Dermis blood vessel endothelial cell (primary cell): ENCODE data around the gene TNS3. TPM values are rescaled to one million over a fixed set of nuclear protein-coding genes. Genes with fewer than 3 reads are reported as not detected.
"Not testable (repeated sequence)": the region's sequence is repeated elsewhere in the genome, so short reads cannot be mapped to it uniquely, and the experiment has no call there.

Source experiments
- DNase-seq: peaks from one replicate; pipeline ENCODE4 v3.0.0; 2010
- total RNA-seq: library from RNA; depleted of rRNA; stranded (reverse); fragments of >200 nt; gene quantifications from 2 replicates; pipeline ENCODE4 v1.2.3, GENCODE V29; 2014

TNS3 gene
- total RNA-seq, 1 donor from 2014 or later = 11.7 TPM

DNA sequence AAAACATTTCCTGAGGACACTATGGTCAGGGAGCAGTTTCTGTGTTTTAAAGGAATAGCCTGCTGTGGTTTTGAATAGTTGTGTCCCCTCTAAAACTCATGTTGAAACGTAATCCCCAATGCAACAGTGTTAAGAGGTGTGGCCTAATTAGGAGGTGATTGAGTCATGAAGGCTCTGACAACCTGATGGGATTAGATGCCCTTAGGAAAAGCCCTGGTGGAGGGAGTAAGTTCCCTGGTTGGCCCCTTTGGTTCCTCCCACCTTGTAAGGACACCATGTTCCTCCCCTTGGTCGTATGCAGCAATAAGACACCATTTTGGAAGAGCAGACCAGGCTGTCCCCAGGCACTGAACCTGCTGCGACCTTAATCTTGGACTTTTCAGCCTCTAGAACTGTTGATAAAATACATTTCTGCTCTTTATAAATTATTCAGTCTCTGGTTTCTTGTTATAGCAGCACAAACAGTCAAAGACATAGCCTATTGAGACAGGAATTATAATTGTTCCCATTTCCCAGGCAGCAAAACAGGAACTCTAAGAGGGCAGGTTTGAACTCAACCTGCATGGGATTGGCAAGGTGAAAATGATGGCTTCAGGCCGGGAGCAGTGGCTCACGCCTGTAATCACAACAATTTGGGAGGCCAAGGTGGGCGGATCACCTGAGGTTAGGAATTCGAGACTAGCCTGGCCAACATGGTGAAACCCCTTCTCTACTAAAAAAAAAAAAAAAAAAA lies 20.5 kb upstream of the TNS3 start:
- DNase-seq = no peak

DNA sequence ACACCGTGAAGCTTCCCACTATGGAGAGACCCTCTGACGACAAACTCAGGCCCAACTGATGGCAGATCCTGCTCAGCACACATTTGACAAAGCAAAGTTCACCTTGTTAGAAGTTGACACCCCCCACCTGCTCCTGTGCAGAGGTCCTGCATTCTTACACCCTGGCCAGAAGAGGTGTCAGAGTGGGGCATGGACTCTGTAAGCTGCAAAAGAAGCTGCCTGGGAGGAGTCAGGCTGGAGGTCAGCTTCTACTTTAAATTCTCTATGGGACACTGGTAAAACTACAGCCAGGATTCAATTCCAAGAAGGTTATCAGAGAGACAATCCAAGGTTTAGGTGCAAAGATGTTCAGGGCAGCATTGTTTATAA lies 20.0 kb upstream of the TNS3 start:
- no peak for DNase-seq

DNA sequence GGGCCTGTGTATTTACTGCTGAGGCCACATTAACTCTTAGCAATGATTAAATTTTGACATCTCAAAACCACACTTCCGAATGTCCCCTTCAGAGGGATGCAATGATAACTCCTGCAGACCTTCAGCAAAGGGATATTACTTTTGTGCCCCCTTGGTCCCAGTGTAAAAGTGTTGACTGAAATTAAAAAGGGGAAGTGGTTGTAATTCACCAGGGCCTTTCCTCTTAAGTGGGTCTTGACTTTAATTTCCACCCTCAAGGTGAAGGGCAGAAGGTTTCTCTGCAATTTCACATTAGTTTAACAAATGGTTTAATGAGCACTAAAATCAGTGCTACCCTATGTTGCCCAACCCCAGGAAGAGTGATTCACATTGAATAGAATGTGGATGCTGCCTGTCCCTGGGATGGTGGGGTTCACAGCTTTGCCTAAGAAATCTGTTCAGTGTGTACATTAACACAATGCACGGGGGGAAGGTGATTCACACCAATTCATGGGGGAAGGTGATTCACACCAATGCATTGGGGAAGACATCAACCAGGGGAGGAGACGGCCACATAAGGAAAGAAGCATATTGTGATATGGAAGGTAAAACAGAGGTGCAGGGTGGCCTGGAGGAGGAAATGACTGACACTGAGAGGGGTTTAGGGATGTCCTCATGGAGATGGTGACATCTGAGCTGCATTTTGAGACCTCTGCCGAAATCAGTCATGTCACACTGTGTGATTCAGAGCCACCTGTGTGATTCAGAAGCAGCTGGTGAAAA lies 19.4 kb upstream of the TNS3 start:
- peak; percentile 78 for DNase-seq

DNA sequence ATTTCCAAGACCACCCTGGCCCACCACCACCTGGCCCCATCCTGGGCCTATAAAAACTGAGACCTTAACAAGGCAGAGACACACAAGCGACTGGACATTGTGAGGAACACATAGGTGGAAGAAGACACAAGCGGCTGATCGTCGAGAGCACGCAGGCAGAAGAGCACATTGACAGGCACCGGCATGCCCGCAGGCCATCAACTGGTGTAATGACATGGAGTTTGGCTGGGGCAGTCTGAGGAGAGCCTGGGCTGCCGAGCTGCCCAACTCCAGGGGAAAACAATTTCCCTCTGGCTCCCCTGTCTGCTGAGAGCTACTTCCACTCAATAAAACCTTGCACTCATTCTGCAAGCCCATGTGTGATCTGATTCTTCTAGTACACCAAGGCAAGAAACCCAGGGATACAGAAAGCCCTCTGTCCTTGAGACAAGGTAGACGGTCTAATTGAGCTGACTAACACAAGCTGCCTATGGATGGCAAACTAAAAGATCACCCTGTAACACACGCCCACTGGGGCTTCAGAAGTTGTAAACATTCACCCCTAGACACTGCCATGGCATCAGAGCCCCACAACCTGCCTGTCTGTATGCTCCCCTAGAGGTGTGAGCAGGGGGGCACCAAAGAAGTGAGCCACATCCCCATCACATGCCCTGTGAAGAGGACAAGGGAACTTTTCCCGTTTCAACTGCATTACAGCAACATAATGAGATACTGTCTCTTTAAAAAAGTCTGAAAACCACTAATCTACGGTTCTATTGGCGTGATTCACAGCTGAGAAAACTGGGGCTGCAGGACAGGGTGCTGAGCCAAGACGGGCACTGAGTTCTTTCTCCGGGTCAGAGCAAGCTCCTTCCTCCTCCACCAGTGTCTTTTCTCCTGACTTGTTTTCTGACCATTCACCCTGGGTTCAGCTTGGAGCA lies 18.5 kb upstream of the TNS3 start:
- DNase-seq = peak; percentile 59

DNA sequence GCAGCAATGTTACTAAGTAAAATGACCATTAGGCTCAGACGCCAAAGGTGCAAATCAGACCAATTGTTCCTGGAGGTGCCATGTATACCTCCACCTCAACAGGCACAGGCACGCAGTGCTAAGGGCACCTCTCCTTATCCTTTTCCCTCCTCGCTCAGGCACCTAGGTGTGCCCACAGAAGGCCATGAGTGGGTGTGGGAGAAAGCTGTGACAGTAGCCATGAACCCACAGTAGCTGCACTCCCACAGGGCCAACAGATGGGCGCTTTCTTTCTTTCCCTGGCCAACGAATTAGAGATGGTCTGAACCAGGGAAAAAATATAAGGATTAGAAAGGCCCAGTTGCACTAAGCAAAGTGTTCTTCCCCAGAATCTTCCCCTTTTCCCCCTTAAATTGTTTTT lies 15.5 kb upstream of the TNS3 start:
- DNase-seq = no peak

DNA sequence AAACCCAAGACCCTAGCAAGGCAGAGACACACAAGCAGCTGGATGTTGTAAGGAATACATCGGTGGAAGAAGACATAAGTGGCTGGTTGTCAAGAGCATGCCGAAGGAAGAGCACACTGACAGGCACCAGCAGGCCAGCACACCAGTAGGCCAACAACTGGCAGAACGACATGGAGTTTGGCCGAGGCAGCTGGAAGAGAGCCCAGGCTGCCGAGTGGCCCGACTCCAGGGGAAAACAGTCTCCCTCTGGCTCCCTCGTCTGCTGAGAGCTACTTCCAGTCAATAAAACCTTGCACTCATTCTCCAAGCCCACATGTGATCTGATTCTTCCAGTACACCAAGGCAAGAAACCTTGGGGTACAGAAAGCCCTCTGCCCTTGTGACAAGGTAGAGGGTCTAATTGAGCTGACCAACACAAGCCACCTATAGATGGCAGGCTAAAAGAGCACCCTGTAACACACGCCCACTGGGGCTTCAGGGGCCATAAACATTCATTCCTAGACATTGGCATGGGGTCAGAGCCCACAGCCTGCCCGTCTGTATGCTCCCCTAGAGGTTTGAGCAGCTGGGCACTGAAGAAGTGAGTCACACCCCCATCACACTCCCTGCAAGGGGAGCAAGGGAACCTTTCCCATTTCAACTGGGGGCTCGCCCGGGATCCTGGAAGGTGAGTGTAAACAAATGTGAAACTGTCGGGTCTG lies 14.7 kb upstream of the TNS3 start:
- DNase-seq = no peak

DNA sequence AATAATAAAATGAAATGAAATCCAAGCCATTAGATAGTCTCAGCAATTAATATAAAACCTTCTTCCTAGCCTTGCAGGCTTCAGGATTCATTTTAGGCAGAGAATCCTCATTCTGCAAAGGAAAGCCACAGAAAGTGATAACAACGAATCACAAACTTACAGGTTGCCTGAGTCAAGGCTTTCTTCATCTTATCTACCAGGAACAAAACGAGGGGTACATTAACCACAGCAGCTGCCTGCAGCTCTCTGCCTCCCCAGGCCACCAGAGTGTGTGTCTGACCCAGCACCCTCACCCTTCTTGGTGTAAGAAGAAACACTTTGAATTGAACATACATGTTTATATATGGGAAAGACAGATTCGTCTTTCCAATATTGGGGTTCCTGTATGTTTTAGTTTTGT lies 12.5 kb upstream of the TNS3 start:
- DNase-seq = no peak

DNA sequence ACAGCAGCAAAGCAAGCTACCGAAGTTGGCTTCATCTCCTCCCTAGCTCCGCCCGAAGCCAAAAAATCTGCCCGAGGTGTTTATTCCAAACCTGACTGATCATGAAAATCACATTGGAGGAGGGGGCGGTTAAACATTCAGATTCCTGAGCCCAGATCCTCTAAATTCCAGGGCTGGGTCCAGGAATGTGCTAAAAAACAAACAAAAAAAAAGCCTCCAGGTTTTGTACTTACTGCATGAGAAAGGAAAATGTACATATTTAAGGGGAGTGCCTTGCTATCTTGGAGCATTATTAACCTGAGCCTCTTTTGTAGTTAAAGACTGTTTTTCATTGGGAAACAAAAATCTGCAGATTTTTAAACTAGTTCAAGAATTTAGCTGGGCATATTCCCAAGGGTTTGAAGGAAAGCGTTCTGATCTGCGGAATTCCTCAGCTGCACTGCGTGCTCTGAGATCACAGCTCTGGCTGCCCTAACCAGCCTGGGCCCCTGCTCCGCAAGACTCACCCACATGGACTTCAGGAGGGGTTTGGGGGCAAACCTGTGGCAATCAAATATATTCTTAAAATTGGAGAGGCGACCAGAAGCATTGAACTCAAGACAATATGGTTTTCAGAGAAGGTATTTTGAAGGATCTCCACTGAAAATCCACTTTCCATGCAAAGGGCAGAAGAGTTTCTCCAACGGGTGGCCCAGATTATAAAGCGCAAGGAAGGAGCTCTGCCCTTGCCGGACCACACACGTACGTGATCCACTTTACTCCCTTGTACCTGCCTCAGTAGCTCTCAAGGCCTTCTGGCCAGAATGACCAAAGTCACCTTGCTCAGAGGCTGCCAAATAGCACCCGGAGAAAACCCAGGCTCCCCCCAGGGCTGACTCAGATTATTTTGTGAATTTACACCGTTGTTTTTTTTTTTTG lies 10.0 kb upstream of the TNS3 start:
- DNase-seq = no peak

DNA sequence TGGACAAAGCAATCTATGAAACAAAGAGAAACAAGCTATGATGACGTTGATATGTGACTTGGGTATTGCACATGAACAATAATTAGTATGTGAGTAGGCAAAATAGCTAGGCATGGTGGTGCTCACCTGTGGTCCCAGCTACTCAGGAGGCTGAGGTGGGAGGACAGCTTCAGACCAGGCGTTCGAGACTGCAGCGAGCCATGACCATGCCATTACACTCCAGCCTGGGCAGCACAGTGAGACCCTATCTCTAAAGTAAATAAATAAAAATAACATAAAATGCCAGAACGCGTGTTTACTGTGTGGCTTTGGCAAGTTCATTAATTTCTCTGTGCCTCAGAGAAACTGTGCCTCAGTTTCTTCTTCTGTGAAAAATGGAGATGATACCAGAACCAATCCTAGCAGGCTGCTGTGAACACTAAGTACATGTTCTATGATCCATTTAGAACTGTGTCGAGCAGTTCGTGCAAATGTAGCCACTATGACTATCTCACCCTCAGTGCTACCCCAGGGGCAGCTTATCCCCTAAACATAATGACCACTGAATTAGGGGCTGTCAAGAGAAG lies 9.3 kb upstream of the TNS3 start:
- DNase-seq = no peak

DNA sequence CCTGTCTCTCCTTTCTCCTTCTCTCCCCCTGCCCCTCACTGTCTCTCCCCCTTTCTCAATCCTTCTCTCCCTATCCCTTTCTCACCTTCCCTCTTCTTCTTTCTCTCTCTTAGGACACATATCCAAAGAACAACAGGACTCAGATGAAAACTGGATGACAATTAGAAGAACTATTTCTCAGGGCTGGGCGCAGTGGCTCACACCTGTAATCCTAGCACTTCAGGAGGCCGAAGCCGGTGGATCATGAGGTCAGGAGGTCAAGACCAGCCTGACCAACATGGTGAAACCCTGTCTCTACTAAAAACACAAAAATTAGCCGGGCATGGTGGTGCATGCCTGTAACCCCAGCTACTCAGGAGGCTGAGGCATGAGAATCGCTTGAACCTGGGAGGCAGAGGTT lies 8.3 kb upstream of the TNS3 start:
- not testable (repeated sequence) for DNase-seq

DNA sequence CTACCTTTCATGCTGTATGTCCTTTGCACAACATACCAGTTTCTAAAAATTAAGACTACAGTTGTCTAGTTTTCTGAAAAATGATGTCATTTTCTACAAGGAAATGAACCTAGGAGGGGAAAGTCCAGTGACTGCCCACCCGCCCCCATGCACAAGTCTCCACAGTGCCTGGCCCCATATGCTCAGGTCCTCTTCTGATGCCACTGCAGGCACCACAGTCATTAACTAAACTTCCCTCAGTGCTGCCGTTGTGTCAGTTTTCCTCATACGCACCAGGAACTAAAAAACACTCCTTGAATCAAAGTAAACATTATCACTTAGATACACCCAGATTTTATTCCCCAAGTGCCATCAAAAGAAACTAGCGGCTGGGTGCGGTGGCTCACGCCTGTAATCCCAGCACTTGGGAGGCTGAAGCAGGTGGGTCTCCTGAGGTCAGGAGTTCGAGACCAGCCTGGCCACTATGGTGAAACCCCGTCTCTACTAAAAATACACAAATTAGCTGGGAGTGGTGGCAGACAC lies 6.9 kb upstream of the TNS3 start:
- no peak for DNase-seq

DNA sequence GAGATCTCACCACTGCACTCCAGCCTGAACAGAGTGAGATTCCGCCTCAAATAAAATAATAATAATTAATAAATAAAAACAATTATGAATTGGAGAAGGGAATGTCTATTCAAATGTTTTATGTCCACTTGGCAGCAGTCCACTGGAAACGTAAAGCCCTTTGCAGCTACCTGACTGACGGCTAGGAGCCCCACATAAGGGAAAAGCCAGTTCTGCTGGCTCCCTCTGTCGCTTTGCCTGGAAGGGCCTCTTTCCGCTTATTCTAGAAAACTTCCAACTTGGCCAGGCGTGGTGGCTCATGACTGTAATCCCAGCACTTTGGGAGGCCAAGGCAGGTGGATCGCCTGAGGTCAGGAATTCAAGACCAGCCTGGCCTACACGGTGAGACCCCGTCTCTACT lies 6.1 kb upstream of the TNS3 start:
- no peak for DNase-seq

DNA sequence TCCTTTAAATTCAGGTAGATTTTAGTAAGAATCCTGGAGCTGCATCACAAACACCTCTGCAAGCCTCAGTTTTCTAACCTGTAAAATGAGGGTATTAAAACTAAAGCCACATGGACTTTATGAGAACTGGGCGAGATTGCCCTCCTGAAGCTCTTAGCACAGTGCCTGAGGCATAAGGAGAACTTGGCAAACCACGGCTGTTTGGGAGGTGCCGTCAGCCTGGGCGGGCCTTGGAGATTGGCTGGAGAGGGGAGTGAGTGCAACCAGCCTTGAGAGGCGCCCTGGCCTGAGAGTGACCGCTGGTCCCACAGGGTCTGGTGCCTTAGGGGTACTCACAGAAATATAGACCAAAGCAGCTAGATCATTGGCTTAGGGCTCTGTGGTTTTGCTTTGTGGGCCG lies 5.4 kb upstream of the TNS3 start:
- no peak for DNase-seq

DNA sequence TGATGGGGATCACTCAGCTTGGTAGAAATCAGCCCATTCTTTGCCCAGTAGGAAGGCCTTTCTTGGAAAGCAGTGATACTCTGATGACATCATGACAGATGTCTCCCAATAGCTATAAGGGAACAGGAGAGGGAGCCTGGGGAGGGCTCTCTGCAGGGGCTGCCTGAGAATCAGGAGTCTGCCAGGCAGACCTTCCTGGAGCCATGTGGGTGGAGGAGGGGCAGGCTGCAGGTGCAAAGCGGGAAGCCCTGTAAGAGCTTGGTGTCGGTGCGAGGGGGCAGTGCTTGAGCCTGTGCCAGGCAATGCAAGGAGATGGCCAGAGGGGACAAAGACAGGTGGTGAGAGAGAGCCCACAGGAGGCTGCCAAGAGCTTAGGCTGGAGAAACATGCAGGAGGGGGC lies 5.0 kb upstream of the TNS3 start:
- no peak for DNase-seq

DNA sequence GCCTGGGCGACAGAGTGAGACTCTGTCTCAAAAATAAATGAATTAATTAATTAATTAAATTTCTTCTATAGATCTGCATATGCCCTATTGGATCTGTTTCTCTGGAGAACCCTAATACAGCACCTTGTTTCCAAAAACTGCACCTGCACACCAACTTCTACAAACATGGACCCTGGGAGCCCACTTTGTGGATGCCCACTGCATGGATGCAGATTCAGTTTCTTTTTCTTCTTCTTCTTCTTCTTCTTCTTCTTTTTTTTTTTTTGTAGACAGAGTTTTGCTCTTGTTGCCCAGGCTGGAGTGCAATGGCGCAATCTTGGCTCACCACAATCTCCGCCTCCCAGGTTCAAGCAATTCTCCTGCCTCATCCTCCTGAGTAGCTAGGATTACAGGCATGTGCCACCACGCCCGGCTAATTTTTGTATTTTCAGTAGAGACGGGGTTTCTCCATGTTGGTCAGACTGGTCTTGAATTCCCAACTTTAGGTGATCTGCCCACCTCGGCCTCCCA lies 4.3 kb upstream of the TNS3 start:
- DNase-seq = not testable (repeated sequence)

DNA sequence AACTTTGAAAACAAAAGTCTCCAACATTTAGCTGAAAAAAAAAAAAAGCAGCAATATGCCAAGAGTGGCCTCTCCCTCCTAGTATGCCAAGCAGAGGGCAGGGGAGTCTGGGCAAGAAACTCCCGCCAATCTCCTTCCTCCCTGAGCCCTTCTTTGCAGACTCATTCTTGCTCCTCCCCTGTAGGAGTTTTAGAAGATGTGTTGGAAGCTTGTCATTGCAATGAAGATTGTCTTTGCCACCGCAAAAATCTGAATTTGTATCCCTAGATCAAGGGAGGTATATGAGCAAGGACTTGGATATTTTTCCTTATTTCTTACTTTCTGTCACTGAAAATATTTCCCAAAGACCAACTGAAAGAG lies 2.6 kb upstream of the TNS3 start:
- no peak for DNase-seq

DNA sequence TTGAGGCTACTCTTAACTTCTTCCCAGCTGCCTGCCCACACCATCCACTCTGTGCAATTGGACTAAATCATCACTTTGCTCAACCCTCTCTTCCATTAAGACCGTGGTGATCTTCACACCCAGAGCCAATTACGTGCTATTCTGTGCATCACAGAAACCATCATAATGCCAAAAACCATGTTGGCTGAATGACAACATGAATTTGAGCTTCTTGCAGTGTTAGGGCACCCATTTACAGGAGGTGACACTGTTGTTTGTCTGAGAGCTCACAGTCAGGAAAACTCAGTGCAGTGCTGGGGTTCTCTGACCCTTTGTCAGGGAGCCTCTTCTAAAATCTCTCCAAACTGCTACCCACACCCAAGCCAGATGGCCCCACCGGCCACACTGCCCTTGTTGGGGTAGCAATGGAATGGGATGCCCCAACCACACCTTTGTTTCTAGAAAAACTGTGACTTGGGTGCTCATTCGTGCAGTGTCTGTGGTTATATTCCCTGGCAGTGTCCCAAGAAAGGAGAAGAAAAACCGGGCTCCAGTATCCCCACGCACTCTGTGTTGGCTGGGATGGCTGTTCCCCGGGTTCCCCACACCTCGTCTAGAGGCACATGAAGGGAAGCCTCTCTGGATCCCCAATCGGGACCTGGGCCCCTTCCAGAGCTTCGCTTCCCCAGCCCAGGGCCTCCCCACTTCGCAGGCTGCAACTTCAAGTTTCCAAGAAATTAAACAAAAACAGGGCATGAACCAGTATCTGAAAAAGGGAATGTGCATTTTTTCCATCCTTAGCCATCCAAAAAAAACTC lies 2.0 kb upstream of the TNS3 start:
- DNase-seq = no peak

DNA sequence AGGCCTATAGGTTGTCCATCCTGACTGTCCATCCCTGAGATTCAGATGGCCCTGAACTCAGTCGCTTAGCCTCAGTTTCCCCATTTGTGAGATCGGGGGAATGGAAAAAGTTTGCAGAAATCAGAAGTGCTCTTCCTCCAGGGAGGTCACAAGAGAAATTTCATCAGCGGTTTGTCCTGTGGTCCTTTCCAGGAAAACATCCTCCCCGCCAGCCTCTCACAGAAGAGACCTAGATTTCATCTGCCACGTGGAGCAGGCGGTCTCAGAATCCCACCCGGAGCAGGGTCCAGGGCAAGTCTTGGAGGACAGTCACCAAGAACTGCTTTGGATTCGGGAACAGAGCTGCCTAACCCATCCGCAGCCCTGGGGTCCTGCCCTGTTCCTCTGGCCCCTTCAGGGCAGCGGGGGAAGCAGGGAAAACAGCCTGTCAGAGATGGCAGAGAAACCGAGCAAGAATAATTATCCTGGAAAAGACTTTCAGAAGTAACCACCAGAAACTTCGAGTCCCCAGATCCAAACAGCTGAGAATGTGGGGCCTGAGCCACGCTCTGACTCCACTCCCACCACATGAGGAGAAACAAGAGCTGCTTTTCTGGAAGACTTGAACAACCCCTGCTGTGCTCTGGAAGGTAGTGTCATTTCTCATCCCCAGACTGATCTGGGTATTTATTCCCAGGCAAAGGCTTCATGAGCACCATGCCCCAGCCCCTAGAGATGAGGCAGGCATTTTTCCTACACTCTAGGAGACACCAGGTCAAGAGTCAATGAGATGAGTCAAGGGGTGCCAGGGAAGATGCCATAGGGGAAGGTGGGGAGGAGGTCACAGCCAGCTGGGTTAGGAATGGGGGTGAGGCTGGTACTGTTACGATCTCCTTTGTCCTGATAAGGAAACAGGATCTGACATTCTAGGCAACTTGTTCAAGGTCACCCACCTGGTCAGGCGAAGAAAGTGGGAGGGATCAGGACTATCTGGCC lies 1.1 kb upstream of the TNS3 start:
- no peak for DNase-seq

DNA sequence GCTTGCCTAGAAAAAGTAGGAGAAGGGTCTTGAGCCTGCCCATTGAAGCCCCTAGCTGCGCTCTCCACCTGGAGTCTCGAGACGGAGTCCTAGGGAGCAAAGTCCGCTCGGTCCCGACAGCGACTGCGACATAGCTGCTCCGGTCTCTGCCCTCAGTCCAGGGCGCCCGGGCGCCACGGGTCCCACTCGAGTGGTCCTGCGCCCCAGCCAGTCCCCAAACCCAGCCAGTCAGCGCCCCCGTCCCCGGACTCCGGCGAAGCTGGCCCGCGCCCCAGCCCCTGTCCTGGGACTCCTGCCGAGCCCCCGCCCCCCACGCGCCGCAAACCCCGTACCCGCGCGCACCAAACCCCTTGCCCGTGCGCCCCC lies 490 bp downstream of the TNS3 start:
- no peak for DNase-seq
